Measurements from ENCODE around the gene SFTA2.

DNA sequence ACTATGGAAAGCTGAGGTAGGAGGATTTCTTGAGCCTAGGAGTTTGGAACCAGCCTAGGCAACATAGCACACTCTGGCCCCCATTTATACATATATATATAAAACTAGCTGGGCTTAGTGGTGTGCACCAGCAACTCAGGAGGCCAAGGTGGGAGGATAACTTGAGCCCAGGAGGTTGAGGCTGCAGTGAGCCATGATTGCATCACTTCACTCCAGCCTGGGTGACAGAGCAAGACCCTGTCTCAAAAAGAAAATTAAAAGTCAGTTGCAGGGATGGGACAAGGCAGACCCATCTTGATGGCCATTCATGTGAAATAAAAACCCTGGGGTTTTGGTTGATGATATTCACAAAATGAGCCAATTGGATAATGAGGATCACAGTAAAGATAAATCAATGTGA is 30.5 kb downstream of the SFTA2 start:
- TF ChIP-seq ZNF274 (IDR thresholded peaks at IDR 0.05; ENCODE audit: low read depth, low read length) (no peak), SUZ12 (IDR thresholded peaks at IDR 0.05; ENCODE audit: extremely low read depth, insufficient read depth, insufficient read length) (no peak), YY1 (IDR thresholded peaks at IDR 0.05; ENCODE audit: insufficient read depth, insufficient read length) (no peak)

Data from NT2/D1 (cell line).